ENCODE measurements around the gene CES4A.
"Not testable (repeated sequence)": the region's sequence is repeated elsewhere in the genome, so short reads cannot be mapped to it uniquely, and the experiment has no call there.

The CES4A gene

DNA sequence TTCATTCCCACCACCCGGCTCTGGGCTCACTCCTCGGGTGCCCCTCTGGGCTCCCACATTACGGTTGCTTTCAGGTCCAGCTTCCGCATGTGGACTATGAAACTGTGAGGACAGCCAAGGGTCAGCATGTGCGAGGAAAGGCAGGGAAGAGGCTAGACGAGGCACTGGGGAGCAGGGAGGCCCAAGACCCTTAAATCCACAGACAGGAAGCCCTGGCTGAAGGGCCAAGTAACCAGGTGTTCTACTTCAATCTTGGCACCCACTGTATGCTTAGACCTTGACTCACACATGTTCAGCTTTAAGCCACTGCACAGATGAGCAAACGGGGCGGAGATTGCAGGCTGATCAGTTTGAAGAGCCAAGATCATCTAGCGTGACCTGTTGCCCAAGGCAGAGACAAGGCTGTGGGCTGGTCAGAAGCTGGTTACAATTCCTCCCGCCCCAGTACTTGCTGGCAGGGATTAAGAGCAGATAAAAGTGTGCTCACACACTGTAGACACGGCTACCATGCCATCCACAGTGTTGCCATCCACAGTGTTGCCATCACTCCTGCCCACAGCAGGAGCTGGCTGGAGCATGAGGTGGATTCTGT is at the start of gene CES4A:
CES4A (plus strand) TSS at position 393 of the 592 bp plus-strand sequence; CDS start at position 577, 184 bp downstream.
- DNase-seq (ENCODE audit: low read depth) = peak; percentile 71

DNA sequence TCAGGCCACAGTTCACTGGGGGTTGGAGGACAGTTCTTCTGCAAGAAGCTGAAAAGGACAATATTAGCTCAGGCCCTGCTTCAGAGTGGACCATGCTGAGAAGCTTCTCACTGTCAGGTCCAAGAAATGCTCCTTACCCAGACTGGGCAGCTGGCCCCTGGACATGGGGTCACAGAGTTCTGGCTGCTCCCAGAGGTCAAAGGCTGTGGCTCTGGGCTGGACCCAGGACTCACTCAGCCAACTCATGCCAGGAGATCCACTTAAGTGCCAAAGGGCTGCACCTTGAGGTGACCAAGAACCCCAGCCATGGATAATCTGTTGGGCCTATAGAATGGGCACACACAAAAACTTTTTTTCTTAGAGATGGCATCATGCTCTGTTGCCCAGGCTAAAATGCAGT is 49.0 kb upstream of the CES4A start:
- DNase-seq (ENCODE audit: low read depth) = no peak

DNA sequence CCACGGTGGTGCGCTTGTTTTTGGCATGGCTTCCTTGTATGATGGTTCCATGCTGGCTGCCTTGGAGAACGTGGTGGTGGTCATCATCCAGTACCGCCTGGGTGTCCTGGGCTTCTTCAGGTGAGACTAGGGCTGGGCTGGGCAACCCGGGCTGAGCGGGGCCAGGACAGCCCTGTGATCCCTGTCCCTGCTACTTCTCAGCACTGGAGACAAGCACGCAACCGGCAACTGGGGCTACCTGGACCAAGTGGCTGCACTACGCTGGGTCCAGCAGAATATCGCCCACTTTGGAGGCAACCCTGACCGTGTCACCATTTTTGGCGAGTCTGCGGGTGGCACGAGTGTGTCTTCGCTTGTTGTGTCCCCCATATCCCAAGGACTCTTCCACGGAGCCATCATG is 48.2 kb upstream of the CES4A start:
- no peak for DNase-seq (ENCODE audit: low read depth)

DNA sequence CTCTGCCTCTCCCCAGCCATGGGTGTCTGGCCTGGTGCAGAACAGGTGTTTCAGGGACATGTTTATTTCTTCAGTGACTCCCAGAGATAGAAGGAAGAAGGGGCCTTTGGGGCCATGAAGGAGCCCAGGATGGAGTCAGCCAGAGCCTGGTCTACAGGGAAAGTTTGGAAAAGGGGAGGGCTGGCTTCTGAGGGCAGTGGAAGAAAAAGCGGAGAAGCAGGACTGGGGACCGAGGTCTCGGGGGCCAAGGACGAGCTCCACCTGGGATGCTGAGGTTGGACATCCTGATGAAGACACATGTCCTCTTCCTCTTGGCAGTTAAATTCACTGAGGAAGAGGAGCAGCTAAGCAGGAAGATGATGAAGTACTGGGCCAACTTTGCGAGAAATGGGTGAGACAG is 45.4 kb upstream of the CES4A start:
- no peak for DNase-seq (ENCODE audit: low read depth)

DNA sequence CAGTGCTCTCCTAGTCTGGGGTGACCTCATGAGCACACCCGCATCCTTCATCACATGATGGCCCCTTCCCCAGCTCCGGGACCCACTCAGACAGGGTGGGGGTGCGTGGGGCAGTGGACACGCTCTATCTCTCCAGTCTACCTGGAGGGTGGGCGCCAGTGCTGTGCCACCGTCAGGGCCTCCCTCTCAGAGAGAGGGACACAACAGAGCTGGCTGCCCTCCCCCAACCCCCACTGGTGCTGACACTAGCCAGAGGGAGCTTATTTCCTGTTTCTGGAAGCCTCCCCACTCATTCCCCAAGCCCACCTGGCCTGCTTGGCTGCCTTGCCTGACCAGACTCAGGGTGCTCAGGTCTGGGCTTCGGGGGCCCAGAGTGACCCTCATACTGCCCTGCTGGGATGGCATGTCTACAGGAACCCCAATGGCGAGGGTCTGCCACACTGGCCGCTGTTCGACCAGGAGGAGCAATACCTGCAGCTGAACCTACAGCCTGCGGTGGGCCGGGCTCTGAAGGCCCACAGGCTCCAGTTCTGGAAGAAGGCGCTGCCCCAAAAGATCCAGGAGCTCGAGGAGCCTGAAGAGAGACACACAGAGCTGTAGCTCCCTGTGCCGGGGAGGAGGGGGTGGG is 44.8 kb upstream of the CES4A start:
- DNase-seq (ENCODE audit: low read depth) = no peak

DNA sequence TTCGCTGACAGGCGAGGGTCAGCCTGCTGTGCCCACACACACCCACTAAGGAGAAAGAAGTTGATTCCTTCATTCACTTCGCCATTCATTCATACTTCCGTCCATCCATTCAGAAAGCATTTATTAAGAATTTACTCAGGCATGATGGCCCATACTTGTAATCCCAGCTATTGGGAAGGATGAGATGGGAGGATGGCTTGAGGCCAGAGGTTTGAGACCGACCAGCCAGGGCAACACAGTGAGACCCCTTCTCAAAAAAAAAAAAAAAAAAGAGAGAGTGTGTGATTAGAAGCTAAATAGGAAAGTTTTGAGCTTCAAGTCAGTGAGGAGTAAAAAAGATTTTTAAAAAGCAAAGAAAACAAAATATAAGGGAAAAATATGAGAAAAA is 44.3 kb upstream of the CES4A start:
- no peak for DNase-seq (ENCODE audit: low read depth)

DNA sequence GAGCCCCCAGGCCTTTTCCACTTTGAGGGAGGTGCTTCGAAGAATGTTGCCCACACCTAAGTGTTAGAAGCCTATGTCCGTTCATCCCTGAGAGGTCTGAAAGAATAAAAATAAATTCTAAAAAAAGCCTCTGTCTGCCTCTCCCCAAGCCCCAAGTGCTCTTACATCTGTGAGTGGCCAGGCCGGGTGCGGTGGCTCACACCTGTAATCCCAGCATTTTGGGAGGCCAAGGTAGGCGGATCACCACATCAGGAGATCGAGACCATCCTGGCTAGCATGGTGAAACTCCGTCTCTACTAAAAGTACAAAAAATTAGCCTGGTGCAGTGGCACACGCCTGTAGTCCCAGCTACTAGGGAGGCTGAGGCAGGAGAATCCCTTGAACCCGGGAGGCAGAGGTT is 43.4 kb upstream of the CES4A start:
- DNase-seq (ENCODE audit: low read depth) = not testable (repeated sequence)

DNA sequence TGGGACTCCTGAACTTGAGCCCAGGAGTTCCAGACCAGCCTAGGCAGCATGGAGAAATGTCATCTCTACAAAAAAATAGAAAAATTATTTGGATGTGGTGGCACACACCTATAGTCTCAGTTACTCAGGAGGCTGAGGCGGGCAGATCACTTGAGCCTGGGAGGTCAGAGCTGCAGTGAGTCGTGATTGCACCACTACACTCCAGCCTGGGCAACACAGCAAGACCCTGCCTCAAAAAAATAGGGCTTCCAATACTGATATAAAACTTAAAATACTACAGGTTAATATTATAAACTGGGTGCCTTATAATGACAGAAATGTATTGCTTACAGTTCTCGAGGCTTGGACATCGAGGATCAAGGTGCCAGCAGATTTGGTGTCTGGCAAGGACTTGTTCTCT is 42.5 kb upstream of the CES4A start:
- DNase-seq (ENCODE audit: low read depth) = no peak

DNA sequence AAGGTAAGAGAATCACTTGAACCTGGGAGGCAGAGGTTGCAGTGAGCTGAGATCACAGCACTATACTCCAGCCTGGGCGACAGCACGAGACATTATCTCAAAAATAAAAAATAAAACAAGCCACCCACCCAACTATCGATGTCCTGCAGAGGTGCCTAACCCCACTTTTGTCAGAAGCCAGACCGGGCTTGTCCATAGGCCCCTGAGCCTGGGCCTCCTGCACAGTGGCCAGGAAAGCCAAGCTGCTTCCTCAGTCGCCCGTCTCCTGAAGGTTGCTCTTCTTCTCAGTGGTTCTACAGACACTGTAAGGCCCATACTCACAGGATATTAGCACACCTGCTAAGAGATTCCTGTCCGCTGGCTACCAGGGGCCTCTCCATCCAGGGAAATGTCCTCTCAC is 41.8 kb upstream of the CES4A start:
- DNase-seq (ENCODE audit: low read depth) = no peak

DNA sequence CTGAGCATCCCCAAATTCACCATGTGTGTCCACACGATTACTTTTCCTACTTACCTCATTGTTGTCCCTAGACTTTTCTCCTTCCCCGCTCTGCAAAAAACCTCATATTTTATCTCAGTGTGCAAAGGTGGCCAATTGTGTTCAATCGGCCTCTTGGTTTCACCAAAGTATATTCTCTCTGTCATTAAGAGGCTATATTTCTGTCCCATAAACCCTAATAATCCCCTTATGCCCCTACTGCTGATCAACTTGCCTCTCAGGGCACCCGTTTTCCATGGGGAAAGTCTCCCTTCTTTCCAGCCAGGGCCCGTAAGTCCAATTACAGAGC is 41.5 kb upstream of the CES4A start:
- DNase-seq (ENCODE audit: low read depth) = no peak

DNA sequence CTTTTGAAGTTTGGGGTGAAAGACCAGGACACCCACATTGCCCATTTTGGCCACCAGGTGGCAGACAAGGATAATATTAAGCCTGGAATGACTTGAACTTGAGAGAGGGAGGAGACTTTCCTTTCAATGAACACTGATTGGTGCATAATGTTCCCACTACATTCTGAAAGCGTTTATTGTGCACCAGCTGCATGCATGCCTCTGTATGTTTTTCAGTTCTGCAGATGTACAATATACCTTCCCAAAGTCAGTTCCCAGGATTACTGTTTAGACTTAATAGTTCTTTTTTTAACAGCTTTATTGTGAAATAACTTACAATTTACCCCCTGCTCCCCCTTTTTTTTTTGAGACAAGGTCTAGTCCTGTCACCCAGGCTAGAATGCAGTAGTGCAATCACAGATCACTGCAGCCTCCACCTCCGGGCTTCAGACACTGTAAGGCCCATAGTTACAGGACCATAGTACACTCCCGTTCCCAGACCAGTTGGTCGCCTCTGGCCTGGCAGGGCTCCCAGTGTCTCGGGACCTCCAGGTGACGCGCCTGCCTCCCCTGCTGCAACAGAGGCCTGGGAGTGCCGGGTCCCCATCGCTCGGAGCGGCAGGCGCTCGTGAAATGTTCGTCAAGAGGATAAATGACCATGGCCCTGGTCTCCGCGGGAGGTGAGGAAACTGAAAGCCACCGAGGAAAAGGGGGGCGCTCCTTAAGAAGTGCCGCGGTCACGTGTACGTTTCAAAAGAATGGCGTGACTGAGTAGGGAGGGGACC is 40.9 kb upstream of the CES4A start:
- peak; percentile 80 for DNase-seq (ENCODE audit: low read depth)

DNA sequence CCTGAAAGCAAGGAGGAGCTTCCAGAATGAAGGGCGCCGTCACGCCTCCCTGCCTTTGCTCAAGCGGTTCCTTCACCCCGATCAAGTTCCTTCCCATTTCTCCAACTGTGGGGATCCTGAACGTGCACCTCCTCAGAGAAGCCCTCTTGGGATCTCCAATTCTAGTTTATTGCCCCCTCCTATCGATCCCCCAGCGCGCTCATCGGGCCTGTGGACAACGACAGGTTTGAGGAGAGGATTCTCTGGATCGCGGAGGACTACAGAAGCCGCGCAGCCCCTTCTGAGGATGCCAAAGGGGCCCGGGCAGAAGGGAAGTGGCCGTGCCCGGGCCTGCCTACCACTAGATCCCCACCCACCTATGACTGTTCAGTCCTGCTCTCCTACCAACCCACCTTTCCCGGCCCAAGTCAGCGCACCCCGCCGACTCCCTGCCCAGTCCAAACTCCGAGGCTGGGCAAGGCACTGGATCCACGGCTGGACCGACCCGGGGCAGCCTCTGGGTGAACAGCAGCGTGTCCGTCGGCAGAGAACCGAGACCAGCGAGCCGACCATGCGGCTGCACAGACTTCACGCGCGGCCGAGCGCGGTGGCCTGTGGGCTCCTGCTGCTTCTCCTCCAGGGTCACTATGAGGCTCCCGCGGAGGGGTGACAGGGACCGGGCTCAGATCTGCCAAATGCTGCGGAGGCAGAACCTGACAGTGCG is 40.1 kb upstream of the CES4A start:
- no peak for DNase-seq (ENCODE audit: low read depth)

DNA sequence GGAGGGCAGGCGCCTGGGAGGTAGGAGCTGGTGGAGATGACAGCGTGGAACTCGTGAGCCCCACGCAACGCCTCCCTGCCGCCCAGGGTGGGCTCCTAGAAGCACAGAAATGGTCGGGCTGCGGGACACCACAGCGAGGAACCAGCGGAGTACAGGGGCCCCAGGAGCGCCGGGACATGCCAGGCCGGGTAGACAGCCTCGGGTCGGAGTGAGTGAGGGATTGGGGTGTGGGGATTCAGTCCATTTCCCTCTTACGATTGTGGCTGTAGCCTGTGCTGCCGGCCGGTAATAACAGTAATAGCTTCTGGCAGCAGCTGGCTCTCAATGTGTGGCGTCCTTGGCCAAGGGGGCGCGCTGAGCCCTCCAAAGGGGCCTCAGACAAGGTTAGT is 39.6 kb upstream of the CES4A start:
- DNase-seq (ENCODE audit: low read depth) = no peak

DNA sequence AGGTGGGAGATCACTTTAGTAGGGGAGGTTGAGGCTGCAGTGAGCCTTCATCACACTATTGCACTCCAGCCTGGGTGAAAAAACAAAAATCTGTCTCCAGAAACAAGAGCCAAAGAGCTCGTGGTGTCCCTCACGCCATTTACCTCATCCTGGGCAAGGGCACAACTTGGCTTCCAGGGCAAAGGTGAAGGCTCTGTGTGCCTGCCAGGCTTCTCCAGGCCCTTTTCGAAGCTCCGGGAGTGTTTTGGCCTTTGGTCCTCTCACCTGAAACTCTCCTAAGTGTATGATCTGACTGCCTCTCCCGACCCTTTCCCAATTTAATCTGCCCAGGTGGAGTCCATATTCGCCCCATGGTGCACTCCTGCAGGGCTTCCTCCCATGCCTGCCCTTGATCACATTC is 38.9 kb upstream of the CES4A start:
- no peak for DNase-seq (ENCODE audit: low read depth)

DNA sequence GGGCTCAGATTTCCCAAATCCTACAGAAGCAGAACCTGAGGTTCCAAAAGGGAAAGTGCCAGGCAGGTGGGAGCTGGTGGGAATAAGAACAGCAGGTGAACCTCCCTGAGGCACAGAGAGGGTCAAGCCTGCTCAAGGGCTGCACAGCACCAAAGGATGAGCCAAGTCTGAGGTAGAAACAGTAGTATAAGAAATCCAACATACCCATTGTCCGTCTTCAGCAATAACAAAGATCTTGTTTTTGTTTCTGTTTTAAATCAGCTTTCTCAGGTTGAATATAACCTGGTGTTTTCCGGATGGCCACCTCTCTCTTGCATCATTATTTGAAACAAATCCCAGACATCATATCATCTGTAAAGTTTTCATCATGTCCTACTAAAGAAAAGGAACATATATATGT is 38.0 kb upstream of the CES4A start:
- no peak for DNase-seq (ENCODE audit: low read depth)

DNA sequence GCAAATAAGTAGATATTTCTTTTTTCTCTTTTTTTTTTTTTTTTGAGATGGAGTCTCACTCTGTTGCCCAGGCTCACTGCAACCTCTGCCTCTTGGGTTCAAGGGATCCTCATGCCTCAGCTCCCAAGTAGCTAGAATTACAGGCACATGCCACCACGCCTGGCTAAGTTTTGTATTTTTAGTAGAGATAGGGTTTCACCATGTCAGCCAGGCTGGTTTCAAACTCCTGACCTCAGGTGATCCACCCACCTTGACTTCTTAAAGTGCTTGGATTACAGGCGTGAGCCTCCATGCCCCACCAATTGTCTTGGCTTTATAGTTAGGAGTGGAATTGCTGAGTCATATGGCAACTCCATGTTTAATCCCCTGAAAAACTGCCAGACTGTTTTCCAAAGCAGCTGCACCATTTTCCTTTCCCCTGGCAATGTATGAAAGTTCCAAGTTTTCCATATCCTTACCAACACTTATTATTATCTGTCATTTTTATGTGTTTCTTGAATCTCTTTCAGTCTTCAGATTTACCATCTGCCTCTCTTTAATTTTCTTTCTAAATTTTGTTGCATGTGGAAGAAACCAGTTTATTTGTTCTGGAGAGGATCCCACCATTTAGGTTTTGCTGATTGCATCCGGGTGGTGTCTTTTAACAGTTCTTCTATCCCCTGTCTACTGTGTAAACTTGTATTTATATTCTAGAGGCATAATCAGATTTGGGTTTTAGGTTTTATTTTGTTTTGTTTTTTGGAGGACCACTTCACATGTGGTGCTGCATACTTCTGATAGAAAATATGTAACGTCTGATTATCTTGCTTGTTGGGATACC is 37.2 kb upstream of the CES4A start:
- DNase-seq (ENCODE audit: low read depth) = no peak

DNA sequence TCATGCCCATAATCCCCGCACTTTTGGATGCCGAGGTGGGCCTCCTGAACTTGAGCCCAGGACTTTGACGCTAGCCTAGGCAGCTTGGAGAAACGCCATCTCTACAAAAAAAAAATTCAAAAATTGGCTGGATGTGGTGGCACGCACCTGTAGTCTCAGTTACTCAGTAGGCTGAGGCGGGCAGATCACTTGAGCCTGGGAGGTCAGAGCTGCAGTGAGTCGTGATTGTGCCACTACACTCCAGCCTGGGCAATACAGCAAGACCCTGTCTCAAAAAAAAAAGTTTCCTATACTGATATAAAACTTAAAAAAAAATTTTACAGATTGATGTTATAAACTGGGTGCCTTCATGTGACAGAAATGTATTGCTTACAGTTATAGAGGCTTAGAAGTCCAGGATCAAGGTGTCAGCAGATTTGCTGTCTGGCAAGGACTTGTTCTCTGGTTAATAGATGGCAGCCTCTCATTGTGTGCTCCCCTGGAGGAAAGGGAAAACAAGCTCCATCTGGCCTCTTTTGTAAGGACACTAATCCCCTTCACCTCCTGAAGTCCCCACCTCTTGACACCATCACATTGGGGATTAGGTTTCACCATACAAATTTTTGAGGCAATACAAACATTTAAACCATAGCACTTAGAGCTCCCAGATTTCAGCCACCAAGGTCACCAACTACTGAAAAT is 35.8 kb upstream of the CES4A start:
- DNase-seq (ENCODE audit: low read depth) = no peak

DNA sequence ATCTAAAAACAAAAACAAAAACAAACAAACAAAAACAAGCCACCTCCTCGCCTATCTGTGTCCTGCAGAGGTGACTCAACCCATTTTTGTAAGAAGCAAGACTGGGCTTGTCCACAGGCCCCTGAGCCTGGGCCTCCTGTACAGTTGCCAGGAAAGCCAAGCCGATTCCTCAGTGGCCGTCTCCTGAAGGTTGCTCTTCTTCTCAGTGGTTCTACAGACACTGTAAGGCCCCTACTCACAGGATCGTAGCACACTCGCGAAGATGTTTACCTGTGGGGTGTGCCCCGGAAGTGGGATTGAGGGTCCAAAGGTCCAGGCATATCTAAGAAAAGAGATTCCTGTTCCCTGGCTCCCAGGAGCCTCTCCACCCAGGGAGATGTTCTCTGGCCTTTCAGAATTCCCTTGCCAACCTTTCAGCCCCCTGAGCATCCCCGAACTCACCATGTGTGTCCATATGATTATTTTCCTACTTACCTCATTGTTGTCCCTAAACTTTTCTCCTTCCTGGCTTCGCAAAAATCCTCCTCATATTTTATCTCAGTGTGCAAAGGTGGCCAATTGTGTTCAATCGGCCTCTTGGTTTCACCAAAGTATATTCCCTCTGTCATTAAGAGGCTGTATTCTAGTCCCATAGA is 34.8 kb upstream of the CES4A start:
- DNase-seq (ENCODE audit: low read depth) = no peak

DNA sequence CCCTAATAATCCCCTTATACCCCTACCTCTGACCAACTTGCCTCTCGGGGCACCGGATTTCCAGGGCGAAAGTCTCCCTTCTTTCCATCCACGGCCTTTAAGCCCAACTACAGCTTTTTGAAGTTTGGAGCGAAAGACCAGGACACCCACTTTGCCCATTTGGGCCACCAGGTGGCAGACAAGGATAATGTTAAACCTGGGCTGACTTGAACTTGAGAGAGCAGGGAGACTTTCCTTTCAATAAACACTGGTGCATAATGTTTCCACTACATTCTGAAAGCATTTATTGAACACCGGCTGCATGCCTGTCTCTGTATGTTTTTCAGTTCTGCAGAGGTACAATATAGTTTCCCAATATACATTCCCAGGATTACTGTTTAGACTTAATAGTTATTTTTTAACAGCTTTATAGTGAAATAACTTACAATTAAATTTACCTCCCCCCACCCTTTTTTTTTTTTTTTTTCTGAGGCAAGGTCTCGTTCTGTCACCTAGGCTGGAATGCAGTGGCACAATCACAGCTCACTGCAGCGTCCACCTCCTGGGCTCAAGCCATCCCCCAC is 34.2 kb upstream of the CES4A start:
- peak; percentile 73 for DNase-seq (ENCODE audit: low read depth)

DNA sequence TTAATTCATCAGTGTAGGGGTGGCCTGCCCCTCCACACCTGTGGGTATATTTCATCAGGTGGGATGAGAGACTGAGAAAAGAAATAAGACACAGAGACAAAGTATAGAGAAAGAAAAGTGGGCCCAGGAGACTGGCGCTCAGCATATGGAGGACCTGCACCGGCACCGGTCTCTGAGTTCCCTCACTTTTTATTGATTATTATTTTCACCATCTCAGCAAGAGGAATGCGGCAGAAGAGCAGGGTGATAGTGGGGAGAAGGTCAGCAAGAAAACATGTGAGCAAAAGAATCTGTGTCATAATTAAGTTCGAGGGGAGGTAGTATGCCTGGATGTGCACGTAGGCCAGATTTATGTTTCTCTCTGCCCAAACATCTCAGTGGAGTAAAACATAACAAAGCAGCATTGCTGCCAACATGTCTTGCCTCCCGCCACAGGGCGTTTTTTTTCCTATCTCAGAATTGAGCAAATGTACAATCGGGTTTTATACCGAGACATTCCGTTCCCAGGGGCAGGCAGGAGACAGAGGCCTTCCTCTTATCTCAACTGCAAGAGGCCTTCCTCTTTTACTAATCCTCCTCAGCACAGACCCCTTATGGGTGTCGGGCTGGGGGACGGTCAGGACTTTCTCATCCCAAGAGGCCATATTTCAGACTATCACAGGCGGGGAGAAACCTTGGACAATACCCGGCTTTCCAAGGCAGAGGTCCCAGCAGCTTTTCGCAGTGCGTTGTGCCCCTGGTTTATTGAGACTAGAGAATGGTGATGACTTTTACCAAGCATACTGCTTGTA is 32.8 kb upstream of the CES4A start:
- DNase-seq (ENCODE audit: low read depth) = not testable (repeated sequence)

Data from iris pigment epithelial cell (primary cell).